Activated naive CD4-positive, alpha-beta T cell treated with anti-CD3 and anti-CD28 coated beads, Interleukin-2, amount 50 U/mL, for 16 hours (primary cell): ENCODE data around the gene DBP.
"Not testable (repeated sequence)": the region's sequence is repeated elsewhere in the genome, so short reads cannot be mapped to it uniquely, and the experiment has no call there.

ENCODE experiments used
- DNase-seq: peaks from one replicate; pipeline ENCODE4 v3.0.0-alpha.2; 2020

DBP gene

DNA sequence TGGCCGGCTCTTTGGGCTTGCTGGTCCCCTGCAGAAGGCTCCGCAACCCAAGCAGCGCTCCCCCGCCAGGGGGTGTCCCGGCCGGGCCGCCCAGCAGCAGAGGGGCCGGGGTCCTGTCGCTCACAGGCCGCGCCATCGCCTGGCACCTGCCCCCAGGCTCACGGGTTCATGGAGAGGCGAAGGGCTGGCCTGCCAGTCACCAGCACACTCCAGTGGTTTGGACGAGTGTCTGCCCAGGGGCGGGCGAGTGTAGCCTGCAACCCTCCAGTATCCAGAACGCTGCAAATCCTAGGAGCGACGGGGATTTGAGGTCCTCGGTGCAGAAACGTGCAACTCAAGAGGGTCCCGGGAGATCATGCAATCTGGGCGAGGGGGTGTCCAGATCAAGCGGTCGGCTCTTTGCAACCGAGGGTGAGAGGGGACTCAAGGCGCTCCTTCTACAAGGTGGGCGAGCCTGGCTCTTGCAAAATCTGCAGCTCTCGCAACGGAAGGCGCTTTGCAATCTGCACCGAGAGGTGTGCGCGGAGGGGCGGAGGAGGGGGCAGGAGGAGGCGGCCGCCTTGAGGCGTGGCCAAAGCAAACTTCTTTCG, at the start of gene DBP:
DBP (minus strand) TSS at position 521 of the 590 bp plus-strand sequence; CDS start at position 136, 385 bp downstream.
- DNase-seq = peak; percentile 45

DNA sequence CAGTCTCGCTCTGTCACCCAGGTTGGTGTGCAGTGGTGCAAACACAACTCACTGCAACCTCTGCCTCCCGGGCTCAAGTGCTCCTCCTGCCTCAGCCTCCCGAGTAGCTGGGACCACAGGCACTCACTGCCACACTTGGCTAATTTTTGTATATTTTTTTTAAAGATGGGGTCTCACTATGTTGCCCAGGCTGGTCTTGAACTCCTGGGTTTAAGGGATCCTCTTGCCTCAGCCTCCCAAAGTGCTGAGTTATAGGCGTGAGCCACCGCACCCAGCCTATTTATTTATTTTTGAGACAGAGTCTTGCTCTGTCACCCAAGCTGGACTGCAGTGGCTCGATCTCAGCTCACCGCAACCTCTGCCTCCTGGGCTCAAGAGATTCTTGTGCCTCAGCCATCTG, 49.5 kb upstream of the DBP start:
- DNase-seq = not testable (repeated sequence)

- no peak for DNase-seq
Observed at GRCh38 chr19:48686088-48686487, 48.9 kb upstream of the DBP start.

GRCh38 chr19:48685583-48685982, 48.4 kb upstream of the DBP start:
- no peak for DNase-seq

DNA sequence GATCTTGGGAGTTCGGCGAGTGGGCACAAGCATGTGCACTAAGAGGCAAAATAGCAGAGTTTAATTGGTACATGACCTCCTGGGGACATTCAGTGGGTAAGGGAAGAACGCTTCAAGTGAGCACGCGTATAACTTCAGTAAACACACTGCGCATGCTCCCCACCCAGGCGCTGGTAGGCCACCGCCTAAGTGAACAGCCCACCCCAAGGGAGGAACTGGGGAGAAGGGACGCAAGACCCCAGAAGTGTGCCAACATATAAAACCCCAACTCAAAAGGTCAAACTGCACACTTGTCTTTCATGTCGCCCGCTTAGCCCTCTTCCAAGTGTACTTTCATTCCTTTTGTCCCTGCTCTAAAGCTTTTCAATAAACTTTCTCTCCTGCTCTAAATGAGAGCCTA, 46.2 kb upstream of the DBP start:
- DNase-seq = no peak

DNA sequence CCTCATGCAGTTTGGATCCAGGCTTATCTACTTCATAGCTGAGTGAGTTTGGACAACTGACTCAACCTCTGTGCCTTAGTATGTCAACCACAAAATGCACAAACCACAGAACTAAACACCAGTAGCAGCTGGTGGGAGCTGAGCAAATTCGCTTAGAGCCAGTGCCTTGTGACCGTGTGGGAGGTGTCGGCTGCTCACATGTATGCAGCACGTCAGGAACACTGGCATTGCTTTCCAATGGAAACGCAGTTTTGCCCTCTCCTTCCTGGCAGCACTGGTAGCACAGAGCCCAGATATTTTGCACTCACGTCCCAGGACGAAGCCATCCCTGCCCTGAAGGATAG, 43.9 kb upstream of the DBP start:
- no peak for DNase-seq

- no peak for DNase-seq
Observed at GRCh38 chr19:48680436-48681126, 43.4 kb upstream of the DBP start.

DNA sequence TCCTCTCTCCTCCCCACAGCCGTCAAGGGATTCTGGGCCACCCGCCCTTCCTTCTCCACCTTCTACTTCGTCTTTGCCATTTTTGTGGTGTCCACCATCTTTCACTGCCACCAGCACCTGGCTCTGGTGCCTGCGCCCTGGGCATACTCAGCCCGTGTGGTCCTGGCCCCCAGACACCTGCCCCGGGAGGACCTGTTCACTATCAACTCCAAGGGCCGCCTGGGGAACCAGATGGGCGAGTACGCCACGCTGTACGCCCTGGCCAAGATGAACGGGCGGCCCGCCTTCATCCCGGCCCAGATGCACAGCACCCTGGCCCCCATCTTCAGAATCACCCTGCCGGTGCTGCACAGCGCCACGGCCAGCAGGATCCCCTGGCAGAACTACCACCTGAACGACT, 42.8 kb upstream of the DBP start:
- not testable (repeated sequence) for DNase-seq

DNA sequence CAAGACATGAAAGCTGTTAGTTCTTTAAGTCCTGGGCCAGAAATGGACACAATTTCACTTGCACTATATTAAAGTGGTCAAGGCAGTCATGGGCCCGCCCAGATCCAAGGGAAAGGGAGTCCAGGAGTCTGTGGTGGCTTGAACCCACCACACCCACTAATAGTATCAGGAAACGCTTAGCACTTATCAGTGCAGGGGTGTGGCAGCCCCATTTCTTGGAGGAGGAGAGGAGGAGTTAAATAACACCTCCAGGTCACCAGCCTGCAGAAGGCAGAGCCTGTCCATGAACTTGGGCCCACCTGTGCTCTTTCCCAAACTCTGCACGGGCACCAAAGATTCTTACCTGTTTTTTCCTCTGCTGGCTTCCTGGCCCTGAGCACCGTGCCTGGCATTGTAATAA, 41.0 kb upstream of the DBP start:
- no peak for DNase-seq

- no peak for DNase-seq
Observed at GRCh38 chr19:48676887-48677286, 39.7 kb upstream of the DBP start.

GRCh38 chr19:48676487-48676886, 39.3 kb upstream of the DBP start:
- DNase-seq = no peak

GRCh38 chr19:48674921-48675824, 38.0 kb upstream of the DBP start:
- peak; percentile 74 for DNase-seq

DNA sequence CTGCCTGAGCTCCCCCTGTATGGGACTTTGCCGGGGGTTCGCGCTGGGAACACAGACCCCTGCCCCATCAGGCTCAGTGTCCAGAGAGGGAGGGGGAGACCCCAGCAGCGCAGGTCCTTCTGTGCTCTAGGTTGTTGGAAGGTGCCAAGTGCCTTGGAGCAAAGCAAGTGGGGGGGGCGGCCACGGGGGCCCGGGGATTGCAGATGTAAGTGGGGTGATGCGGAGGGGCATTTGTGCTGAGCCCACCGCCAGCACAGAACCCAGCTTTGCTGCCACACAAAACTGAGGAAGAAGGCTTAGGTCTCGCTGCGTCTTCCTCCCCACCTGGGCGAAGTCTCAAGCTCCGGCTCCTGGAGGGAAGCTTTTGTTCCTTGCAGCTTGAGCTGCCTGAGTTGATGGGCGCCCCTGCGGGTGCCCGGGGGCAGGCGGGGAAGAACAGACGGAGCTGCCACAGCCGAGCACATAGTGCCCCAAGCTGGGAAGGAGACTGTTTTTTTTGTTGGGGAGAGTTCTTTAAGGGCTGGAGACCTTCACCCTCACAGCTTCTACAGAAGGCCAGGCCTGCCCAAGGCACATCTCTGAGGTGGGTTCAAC, 37.1 kb upstream of the DBP start:
- no peak for DNase-seq

DNA sequence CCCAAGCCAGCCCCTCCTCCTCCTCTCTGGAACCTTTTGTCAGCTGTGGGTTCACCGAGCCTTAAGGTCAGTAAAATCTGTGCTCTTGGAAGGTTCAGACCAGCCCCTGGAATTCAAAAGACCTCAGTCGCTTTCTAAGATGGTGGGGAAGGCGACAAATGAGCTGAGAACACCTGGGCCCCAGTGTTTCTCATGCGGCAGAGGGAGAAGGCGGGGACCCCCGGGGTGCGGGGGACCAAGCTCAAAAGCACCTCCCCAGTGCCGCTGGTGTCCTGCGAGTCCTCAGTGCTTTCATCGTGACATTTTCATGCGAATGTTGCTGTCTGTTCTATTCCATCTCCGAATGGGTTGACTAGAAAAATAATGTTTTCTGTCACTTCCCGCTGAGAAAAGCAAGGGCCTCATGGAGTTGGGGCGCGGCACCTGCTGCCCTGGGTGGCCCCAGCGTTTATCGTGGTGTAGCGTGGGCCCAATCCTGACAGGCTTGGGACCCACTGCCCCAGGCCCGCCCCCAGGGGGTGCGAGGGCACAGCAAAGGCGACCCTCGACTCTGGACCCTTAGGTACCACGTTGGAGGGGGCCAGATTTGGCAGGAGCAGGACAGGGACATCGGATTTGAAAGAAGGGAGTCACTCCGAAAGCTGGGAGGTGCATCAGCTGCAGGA, 36.4 kb upstream of the DBP start:
- no peak for DNase-seq

- DNase-seq = no peak
Observed at GRCh38 chr19:48672994-48673393, 35.8 kb upstream of the DBP start, which contains the start of gene NTN5. TSS of gene NTN5 (minus strand) at chr19:48673017. CDS start at chr19:48670986, 2,031 bp downstream.

DNA sequence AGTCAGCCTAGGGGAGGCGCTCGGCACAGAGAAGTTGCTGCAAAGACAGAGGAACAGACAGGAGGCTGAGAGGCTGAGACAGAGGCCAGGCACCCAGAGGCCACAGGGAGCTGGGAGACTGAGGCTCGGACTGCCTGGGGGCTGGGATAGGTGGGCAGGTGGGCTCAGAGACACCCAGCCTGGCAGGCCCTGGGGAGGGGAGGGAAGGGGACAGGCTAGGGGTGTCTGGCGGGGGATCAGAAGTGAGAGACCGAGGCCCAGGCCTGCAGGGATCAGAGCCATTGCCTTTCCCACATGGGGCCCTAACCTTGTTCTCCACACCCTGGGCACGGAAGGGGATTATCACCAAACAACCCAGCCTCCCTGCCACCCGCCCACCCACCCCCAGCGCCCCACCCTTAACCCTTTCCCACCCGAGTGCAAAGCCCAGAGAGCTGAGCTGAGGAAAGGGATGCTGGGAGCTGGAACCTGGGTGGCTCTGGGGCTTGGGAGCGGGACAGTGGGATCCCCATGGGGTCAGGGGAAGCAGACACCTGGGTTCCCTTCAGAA, 34.3 kb upstream of the DBP start:
- no peak for DNase-seq

- DNase-seq = no peak
Observed at GRCh38 chr19:48670699-48671445, 33.7 kb upstream of the DBP start.

DNA sequence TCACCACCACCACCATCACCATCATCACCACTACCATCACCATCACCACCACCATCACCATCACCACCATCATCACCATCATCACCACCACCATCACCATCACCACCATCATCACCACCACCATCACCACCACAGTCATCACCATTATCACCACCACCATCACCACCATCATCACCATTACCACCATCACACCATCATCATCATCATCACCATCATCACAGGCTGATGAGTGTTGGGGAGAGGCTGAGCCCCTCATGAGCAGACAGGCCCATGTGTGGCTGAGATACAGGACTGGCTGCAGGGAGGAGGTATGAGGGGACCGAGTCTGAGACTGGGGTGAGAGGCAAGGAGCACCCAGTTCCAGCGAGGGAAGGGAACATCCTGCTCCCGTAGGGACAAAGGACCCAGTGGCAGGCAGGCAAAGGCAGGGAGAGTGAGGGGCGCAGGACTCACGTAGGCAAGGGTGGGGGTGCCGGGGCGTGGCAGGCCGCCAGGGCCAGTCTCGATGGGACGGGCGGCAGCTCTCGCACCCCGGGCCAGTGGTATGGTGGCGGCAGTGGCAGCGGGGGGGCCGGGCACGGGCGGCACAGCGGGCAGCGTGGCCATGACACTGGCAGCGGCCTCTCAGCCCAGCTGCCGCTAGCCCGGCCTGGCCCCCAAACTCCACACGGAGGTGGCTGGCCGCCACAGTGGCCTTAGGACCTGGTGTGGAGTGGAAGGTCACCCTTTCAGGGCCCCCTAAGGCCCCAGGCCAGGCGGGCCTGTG, 32.9 kb upstream of the DBP start:
- no peak for DNase-seq

DNA sequence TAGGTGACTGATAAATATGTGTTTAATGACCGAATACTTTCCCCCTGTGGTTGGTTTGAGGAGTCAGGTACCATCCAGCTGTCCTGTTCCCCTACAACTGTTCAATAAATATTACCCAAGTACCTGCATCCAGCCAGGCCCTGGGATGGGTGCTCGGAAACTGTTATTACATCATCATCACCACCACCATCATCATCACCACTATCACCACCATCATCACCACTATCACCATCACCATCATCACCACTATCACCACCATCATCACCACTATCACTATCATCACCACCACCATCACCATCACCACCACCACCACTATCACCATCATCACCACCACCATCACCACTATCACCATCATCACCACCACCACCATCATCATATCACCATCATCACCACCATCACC, 31.6 kb upstream of the DBP start:
- DNase-seq = no peak

GRCh38 chr19:48668332-48668731, 31.2 kb upstream of the DBP start:
- DNase-seq = no peak

GRCh38 chr19:48665786-48666185, 28.6 kb upstream of the DBP start:
- no peak for DNase-seq
